WTC11 (cell line): ENCODE measurements around the gene SLC26A2. TPM values are rescaled to one million over a fixed set of nuclear protein-coding genes. Genes with fewer than 3 reads are reported as not detected.

Experiments
- ATAC-seq: fragments of 200-7000 bp; cut with Tn5 transposase; 2 replicates; pipeline ENCODE4 v1.10.0; 2021; ENCODE audit warnings: mild to moderate bottlenecking, moderate library complexity
- CTCF ChIA-PET: fragments of 300-600 bp; sonication (Branson Sonifier 250); formaldehyde crosslinking; loops from one replicate; lab custom pipeline; 2021; ENCODE audit warnings: antibody characterized with exemption; lab: Charles Lee
- POLR2A ChIA-PET: fragments of 350-600 bp; sonication (Branson Sonifier 250); formaldehyde crosslinking; loops from one replicate; lab custom pipeline; 2021; ENCODE audit warnings: antibody characterized with exemption; lab: Charles Lee
- DNase-seq: peaks from one replicate; pipeline ENCODE4 v3.0.0; 2021; ENCODE audit warnings: low spot score
- H3K27ac Mint-ChIP-seq: 2 replicates; pipeline ENCODE4 v1.8.0; 2021; ENCODE audit warnings: mixed read lengths
- H3K27me3 Mint-ChIP-seq: 2 replicates; pipeline ENCODE4 v1.8.0; 2021; ENCODE audit warnings: low read depth, mild to moderate bottlenecking, moderate library complexity, mixed read lengths
- H3K36me3 Mint-ChIP-seq: 2 replicates; pipeline ENCODE4 v1.8.0; 2021; ENCODE audit warnings: mixed read lengths
- H3K4me1 Mint-ChIP-seq: 2 replicates; pipeline ENCODE4 v1.8.0; 2022; ENCODE audit warnings: mixed read lengths
- H3K4me3 Mint-ChIP-seq: 2 replicates; pipeline ENCODE4 v1.8.0; 2021; ENCODE audit warnings: mild to moderate bottlenecking, moderate library complexity, mixed read lengths
- H3K9me3 Mint-ChIP-seq: 2 replicates; pipeline ENCODE4 v1.8.0; 2021; ENCODE audit warnings: mixed read lengths
- ESRRA ChIP-seq: sonication (generic); formaldehyde crosslinking; IDR thresholded peaks from 2 replicates; pipeline ENCODE4 v1.8.1; 2022; ENCODE audit warnings: mild to moderate bottlenecking, missing genetic modification reagents, borderline replicate concordance
- FOXJ3 ChIP-seq: sonication (generic); formaldehyde crosslinking; IDR thresholded peaks from 2 replicates; pipeline ENCODE4 v1.9.0; 2021; ENCODE audit warnings: missing genetic modification reagents, mild to moderate bottlenecking, borderline replicate concordance
- FOXK1 ChIP-seq: sonication (generic); formaldehyde crosslinking; IDR thresholded peaks from 2 replicates; pipeline ENCODE4 v1.8.0; 2022; ENCODE audit warnings: mild to moderate bottlenecking, moderate library complexity, missing genetic modification reagents
- GABPB1 ChIP-seq: sonication (generic); formaldehyde crosslinking; IDR thresholded peaks from 2 replicates; pipeline ENCODE4 v1.8.1; 2023; ENCODE audit warnings: mild to moderate bottlenecking, missing genetic modification reagents
- GTF2I ChIP-seq: fragments of 250-450 bp; sonication (Bioruptor Pico); conservative IDR thresholded peaks from 2 replicates; pipeline ENCODE4 v1.4.0; 2021; ENCODE audit warnings: mild to moderate bottlenecking
- HMGA2 ChIP-seq: fragments of 250-450 bp; sonication (Bioruptor Pico); IDR thresholded peaks from 2 replicates; pipeline ENCODE4 v1.4.0; 2021; ENCODE audit warnings: mild to moderate bottlenecking, moderate library complexity
- JUN ChIP-seq: sonication (generic); formaldehyde crosslinking; IDR thresholded peaks from 2 replicates; pipeline ENCODE4 v1.8.0; 2023; ENCODE audit warnings: mild to moderate bottlenecking, missing genetic modification reagents
- KAT7 ChIP-seq: sonication (generic); formaldehyde crosslinking; IDR thresholded peaks from 2 replicates; pipeline ENCODE4 v1.8.1; 2023; ENCODE audit warnings: missing genetic modification reagents, mild to moderate bottlenecking, borderline replicate concordance
- MXD4 ChIP-seq: fragments of 250-450 bp; sonication (Bioruptor Pico); IDR thresholded peaks from 2 replicates; pipeline ENCODE4 v1.8.0; 2021; ENCODE audit warnings: mild to moderate bottlenecking, moderate library complexity, borderline replicate concordance
- NFATC4 ChIP-seq: fragments of 250-450 bp; sonication (Bioruptor Pico); IDR thresholded peaks from 2 replicates; pipeline ENCODE4 v1.9.0; 2021; ENCODE audit warnings: mild to moderate bottlenecking
- NFE2L1 ChIP-seq: sonication (generic); formaldehyde crosslinking; IDR thresholded peaks from 2 replicates; pipeline ENCODE4 v1.8.1; 2023; ENCODE audit warnings: missing genetic modification reagents
- NFYB ChIP-seq: sonication (generic); formaldehyde crosslinking; conservative IDR thresholded peaks from 2 replicates; pipeline ENCODE4 v1.8.0; 2022; ENCODE audit warnings: low read depth, missing genetic modification reagents
- NR1H2 ChIP-seq: sonication (generic); formaldehyde crosslinking; IDR thresholded peaks from 2 replicates; pipeline ENCODE4 v1.9.0; 2021; ENCODE audit warnings: mild to moderate bottlenecking, moderate library complexity, missing genetic modification reagents
- SP1 ChIP-seq: sonication (generic); formaldehyde crosslinking; conservative IDR thresholded peaks from 2 replicates; pipeline ENCODE4 v1.8.1; 2022; ENCODE audit warnings: missing genetic modification reagents
- TEAD4 ChIP-seq: sonication (generic); formaldehyde crosslinking; IDR thresholded peaks from 2 replicates; pipeline ENCODE4 v1.8.0; 2022; ENCODE audit warnings: mild to moderate bottlenecking, missing genetic modification reagents
- TP53 ChIP-seq: sonication (generic); formaldehyde crosslinking; IDR thresholded peaks from 2 replicates; pipeline ENCODE4 v1.8.1; 2023; ENCODE audit warnings: mild to moderate bottlenecking, missing genetic modification reagents
- ZBTB21 ChIP-seq: sonication (generic); formaldehyde crosslinking; IDR thresholded peaks from 2 replicates; pipeline ENCODE4 v1.8.1; 2023; ENCODE audit warnings: mild to moderate bottlenecking, missing genetic modification reagents, borderline replicate concordance
- ZNF121 ChIP-seq: sonication (generic); formaldehyde crosslinking; IDR thresholded peaks from 2 replicates; pipeline ENCODE4 v1.8.0; 2023; ENCODE audit warnings: missing genetic modification reagents
- ZNF317 ChIP-seq: sonication (generic); formaldehyde crosslinking; IDR thresholded peaks from 2 replicates; pipeline ENCODE4 v1.8.1; 2023; ENCODE audit warnings: low read depth, mild to moderate bottlenecking, moderate library complexity, missing genetic modification reagents, borderline replicate concordance
- ZNF671 ChIP-seq: fragments of 250-450 bp; sonication (Bioruptor Pico); IDR thresholded peaks from 2 replicates; pipeline ENCODE4 v1.8.0; 2021; ENCODE audit warnings: mild to moderate bottlenecking
- total RNA-seq: library from RNA; stranded (reverse); gene quantifications from 3 replicates; pipeline ENCODE4 v1.2.3, GENCODE V29; 2021
- TF ChIP-seq, protein P1 (sequence below): fragments of 250-450 bp; sonication (Bioruptor Pico); IDR thresholded peaks from 2 replicates; pipeline ENCODE4 v2.1.2; 2022; ENCODE audit warnings: mild to moderate bottlenecking, moderate library complexity
- TF ChIP-seq, protein P2 (sequence below): sonication (generic); formaldehyde crosslinking; IDR thresholded peaks from 2 replicates; pipeline ENCODE4 v1.8.1; 2022; ENCODE audit warnings: mild to moderate bottlenecking, moderate library complexity, missing genetic modification reagents
- TF ChIP-seq, protein P3 (sequence below): sonication (generic); formaldehyde crosslinking; IDR thresholded peaks from 2 replicates; pipeline ENCODE4 v1.8.1; 2023; ENCODE audit warnings: mild to moderate bottlenecking, moderate library complexity, missing genetic modification reagents
- TF ChIP-seq, protein P4 (sequence below): fragments of 200-600 bp; IDR thresholded peaks from 2 replicates; pipeline ENCODE4 v1.8.0; 2022; ENCODE audit warnings: antibody characterized with exemption
- TF ChIP-seq, protein P5 (sequence below): sonication (generic); formaldehyde crosslinking; IDR thresholded peaks from 2 replicates; pipeline ENCODE4 v1.8.0; 2022; ENCODE audit warnings: mild to moderate bottlenecking, missing genetic modification reagents
- TF ChIP-seq, protein P6 (sequence below): fragments of 250-450 bp; sonication (Bioruptor Pico); IDR thresholded peaks from 2 replicates; pipeline ENCODE4 v1.9.0; 2021; ENCODE audit warnings: mild to moderate bottlenecking

The SLC26A2 gene
- total RNA-seq, 1 experiment from 2014 or later, result 11.1 TPM

DNA sequence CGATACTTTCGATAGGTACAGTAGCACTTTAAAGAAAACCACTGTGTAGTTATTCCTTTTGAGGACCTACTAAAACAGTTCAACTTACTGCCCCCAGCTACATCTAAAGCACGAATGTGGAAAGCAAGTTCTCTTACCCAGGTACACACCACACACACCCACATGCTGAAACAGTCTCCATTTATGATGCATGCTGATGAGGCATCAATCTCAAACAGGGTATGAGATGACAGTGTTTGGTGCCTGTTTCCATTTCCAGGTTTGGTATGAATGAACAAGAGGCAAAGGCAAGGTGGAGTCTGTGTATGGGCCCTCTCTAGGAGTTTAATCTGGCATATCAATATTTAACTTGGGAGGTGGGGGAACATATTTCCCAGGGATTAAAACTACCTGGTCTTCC lies 53.9 kb downstream of the SLC26A2 start:
- Mint-ChIP-seq H3K27ac (no peak overlapping the region), H3K4me1 (no peaks in the 10 kb centered on the region), H3K27me3 (no peaks in the 10 kb centered on the region), H3K9me3 (peaks cover 16% of the 10 kb centered on the region), H3K36me3 (peaks cover 87% of the 10 kb centered on the region), H3K4me3 (no peak overlapping the region)
- POLR2A ChIA-PET, result no interaction called here
- CTCF ChIA-PET, result no interaction called here
- no peak for DNase-seq
- no peak for ATAC-seq
- TF ChIP-seq KAT7 (CRISPR knock-in tag) (no peak), FOXJ3 (CRISPR knock-in tag) (no peak), ESRRA (CRISPR knock-in tag) (no peak), GABPB1 (CRISPR knock-in tag) (no peak), HMGA2 (CRISPR knock-in tag) (no peak), JUN (no peak), TP53 (CRISPR knock-in tag) (no peak), GTF2I (CRISPR knock-in tag) (no peak), NR1H2 (CRISPR knock-in tag) (no peak), FOXK1 (CRISPR knock-in tag) (no peak), ZNF671 (CRISPR knock-in tag) (no peak), TEAD4 (CRISPR knock-in tag) (no peak)
- TF ChIP-seq, protein P1, sequence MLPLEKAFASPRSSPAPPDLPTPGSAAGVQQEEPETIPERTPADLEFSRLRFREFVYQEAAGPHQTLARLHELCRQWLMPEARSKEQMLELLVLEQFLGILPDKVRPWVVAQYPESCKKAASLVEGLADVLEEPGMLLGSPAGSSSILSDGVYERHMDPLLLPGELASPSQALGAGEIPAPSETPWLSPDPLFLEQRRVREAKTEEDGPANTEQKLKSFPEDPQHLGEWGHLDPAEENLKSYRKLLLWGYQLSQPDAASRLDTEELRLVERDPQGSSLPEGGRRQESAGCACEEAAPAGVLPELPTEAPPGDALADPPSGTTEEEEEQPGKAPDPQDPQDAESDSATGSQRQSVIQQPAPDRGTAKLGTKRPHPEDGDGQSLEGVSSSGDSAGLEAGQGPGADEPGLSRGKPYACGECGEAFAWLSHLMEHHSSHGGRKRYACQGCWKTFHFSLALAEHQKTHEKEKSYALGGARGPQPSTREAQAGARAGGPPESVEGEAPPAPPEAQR, result no peak
- TF ChIP-seq, protein P2, sequence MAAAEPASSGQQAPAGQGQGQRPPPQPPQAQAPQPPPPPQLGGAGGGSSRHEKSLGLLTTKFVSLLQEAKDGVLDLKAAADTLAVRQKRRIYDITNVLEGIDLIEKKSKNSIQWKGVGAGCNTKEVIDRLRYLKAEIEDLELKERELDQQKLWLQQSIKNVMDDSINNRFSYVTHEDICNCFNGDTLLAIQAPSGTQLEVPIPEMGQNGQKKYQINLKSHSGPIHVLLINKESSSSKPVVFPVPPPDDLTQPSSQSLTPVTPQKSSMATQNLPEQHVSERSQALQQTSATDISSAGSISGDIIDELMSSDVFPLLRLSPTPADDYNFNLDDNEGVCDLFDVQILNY (CRISPR knock-in tag), result no peak
- TF ChIP-seq, protein P3, sequence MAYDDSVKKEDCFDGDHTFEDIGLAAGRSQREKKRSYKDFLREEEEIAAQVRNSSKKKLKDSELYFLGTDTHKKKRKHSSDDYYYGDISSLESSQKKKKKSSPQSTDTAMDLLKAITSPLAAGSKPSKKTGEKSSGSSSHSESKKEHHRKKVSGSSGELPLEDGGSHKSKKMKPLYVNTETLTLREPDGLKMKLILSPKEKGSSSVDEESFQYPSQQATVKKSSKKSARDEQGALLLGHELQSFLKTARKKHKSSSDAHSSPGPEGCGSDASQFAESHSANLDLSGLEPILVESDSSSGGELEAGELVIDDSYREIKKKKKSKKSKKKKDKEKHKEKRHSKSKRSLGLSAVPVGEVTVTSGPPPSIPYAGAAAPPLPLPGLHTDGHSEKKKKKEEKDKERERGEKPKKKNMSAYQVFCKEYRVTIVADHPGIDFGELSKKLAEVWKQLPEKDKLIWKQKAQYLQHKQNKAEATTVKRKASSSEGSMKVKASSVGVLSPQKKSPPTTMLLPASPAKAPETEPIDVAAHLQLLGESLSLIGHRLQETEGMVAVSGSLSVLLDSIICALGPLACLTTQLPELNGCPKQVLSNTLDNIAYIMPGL (CRISPR knock-in tag), result no peak

DNA sequence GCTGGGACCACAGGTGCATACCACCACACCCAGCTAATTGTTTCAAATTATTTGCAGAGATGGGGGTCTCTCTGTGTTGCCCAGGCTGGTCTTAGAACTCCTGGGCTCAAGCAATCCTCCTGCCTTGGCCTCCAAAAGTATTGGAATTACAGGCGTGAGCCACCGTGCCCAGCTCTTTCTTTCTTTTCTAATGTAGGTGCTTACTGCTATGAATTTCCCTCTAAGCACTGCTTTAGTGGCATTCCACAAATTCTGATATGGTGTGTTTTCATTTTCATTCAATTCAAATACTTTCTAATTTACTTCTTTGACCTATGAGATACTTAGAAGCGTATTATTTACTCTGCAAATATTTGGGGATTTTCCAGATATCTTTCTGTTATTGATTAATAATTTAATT lies 54.9 kb downstream of the SLC26A2 start:
- Mint-ChIP-seq H3K4me1 (peaks cover 4% of the 10 kb centered on the region; the same call in 1 of the 2 replicates), H3K4me3 (no peak overlapping the region), H3K36me3 (peaks cover 91% of the 10 kb centered on the region), H3K27ac (no peak overlapping the region)
- CTCF ChIA-PET, result no interaction called here
- TF ChIP-seq KAT7 (CRISPR knock-in tag), result no peak
- TF ChIP-seq ZNF317, result no peak
- no peak for TF ChIP-seq ZBTB21 (CRISPR knock-in tag)
- TF ChIP-seq ZNF121 (CRISPR knock-in tag), result no peak
- no peak for TF ChIP-seq FOXK1 (CRISPR knock-in tag)
- TF ChIP-seq, protein P4, sequence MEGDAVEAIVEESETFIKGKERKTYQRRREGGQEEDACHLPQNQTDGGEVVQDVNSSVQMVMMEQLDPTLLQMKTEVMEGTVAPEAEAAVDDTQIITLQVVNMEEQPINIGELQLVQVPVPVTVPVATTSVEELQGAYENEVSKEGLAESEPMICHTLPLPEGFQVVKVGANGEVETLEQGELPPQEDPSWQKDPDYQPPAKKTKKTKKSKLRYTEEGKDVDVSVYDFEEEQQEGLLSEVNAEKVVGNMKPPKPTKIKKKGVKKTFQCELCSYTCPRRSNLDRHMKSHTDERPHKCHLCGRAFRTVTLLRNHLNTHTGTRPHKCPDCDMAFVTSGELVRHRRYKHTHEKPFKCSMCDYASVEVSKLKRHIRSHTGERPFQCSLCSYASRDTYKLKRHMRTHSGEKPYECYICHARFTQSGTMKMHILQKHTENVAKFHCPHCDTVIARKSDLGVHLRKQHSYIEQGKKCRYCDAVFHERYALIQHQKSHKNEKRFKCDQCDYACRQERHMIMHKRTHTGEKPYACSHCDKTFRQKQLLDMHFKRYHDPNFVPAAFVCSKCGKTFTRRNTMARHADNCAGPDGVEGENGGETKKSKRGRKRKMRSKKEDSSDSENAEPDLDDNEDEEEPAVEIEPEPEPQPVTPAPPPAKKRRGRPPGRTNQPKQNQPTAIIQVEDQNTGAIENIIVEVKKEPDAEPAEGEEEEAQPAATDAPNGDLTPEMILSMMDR, result no peak
- TF ChIP-seq, protein P5, sequence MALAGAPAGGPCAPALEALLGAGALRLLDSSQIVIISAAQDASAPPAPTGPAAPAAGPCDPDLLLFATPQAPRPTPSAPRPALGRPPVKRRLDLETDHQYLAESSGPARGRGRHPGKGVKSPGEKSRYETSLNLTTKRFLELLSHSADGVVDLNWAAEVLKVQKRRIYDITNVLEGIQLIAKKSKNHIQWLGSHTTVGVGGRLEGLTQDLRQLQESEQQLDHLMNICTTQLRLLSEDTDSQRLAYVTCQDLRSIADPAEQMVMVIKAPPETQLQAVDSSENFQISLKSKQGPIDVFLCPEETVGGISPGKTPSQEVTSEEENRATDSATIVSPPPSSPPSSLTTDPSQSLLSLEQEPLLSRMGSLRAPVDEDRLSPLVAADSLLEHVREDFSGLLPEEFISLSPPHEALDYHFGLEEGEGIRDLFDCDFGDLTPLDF (CRISPR knock-in tag), result no peak
- TF ChIP-seq, protein P6, sequence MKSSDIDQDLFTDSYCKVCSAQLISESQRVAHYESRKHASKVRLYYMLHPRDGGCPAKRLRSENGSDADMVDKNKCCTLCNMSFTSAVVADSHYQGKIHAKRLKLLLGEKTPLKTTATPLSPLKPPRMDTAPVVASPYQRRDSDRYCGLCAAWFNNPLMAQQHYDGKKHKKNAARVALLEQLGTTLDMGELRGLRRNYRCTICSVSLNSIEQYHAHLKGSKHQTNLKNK, result no peak
- TF ChIP-seq TP53 (CRISPR knock-in tag), result no peak
- no peak for TF ChIP-seq NFE2L1
- TF ChIP-seq NFYB (CRISPR knock-in tag), result no peak
- no peak for TF ChIP-seq MXD4 (CRISPR knock-in tag)
- no peak for TF ChIP-seq NFATC4 (CRISPR knock-in tag)
- TF ChIP-seq ESRRA (CRISPR knock-in tag), result no peak
- no peak for TF ChIP-seq SP1 (CRISPR knock-in tag)
- TF ChIP-seq, all 79 proteins: peak for 0
- H3K27me3 Mint-ChIP-seq, result no peaks in the 10 kb centered on the region
- no peak for DNase-seq
- peaks cover 16% of the 10 kb centered on the region for H3K9me3 Mint-ChIP-seq
- POLR2A ChIA-PET, result no interaction called here
- no peak for ATAC-seq
